CD14-positive monocyte (primary cell): ENCODE measurements around the gene MLN. TPM values are rescaled to one million over a fixed set of nuclear protein-coding genes. Genes with fewer than 3 reads are reported as not detected.

ENCODE experiments used
- DNase-seq, 3 donors: peaks; one replicate each; pipeline ENCODE4 v3.0.0-alpha.2; 2011 to 2022
- H2AFZ ChIP-seq: 2 replicates; pipeline ENCODE4 v1.6.0; 2012; ENCODE audit warnings: mild to moderate bottlenecking, low read depth, low read length, inconsistent platforms; ENCODE audit not compliant: insufficient read depth, poor library complexity, severe bottlenecking
- H3K27ac ChIP-seq, 2 donors: 1 replicate in 1 of 2; 2 replicates in 1 of 2; pipeline ENCODE4 v1.5.1; 2012 to 2013; ENCODE audit warnings: low read length in 2 of 2, control low read depth in 1 of 2, inconsistent platforms in 1 of 2, low read depth in 1 of 2, mild to moderate bottlenecking in 1 of 2
- H3K27me3 ChIP-seq, 2 donors: one replicate each; pipeline versions ENCODE4 v1.6.0 to v1.6.1; 2011 to 2013; ENCODE audit warnings: low read length in 2 of 2; ENCODE audit not compliant: control insufficient read depth in 2 of 2, insufficient read depth in 2 of 2
- H3K36me3 ChIP-seq, 2 donors: replicated peaks in 1 of 2; 1 replicate in 1 of 2; 2 replicates in 1 of 2; pipeline versions ENCODE4 v1.5.1 to v1.6.1; 2012 to 2013; ENCODE audit warnings: low read length in 2 of 2, control low read depth in 1 of 2, inconsistent platforms in 1 of 2, mild to moderate bottlenecking in 1 of 2; ENCODE audit not compliant: insufficient read depth in 2 of 2, control insufficient read depth in 1 of 2
- H3K4me1 ChIP-seq, 2 donors: 1 replicate in 1 of 2; 2 replicates in 1 of 2; pipeline versions ENCODE4 v1.5.1 to v1.6.1; 2012 to 2013; ENCODE audit warnings: low read length in 2 of 2, control low read depth in 1 of 2, inconsistent platforms in 1 of 2, mild to moderate bottlenecking in 1 of 2, moderate library complexity in 1 of 2; ENCODE audit not compliant: insufficient read depth in 2 of 2, control insufficient read depth in 1 of 2
- H3K4me2 ChIP-seq: replicated peaks from 2 replicates; pipeline ENCODE3; 2012; ENCODE audit warnings: low read length, moderate library complexity, mild to moderate bottlenecking; ENCODE audit not compliant: poor library complexity, severe bottlenecking; ENCODE audit errors: extremely low read depth
- H3K4me3 ChIP-seq, 3 experiments: fragments of 200-600 bp in 1 of 3; sonication (generic) in 1 of 3; replicated peaks in 1 of 3; 1 replicate in 2 of 3; 2 replicates in 1 of 3; pipeline ENCODE4 v1.5.1; 2011 to 2013; ENCODE audit warnings: low read length in 3 of 3, mild to moderate bottlenecking in 3 of 3, control low read depth in 2 of 3, low read depth in 2 of 3, inconsistent platforms in 1 of 3, moderate library complexity in 1 of 3
- H3K79me2 ChIP-seq: 2 replicates; pipeline ENCODE4 v1.6.0; 2012; ENCODE audit warnings: mild to moderate bottlenecking, control low read depth, inconsistent platforms, low read length, moderate library complexity; ENCODE audit not compliant: insufficient read depth
- H3K9ac ChIP-seq: 2 replicates; pipeline ENCODE4 v1.6.0; 2017; ENCODE audit warnings: low read length, mild to moderate bottlenecking; ENCODE audit not compliant: insufficient read depth, poor library complexity, severe bottlenecking
- H3K9me3 ChIP-seq, 2 donors: replicated peaks in 1 of 2; 1 replicate in 1 of 2; 2 replicates in 1 of 2; pipeline versions ENCODE4 v1.5.1 to v1.6.1; 2012 to 2013; ENCODE audit warnings: low read length in 2 of 2, control low read depth in 1 of 2; ENCODE audit not compliant: control insufficient read depth in 1 of 2, insufficient read depth in 1 of 2
- H4K20me1 ChIP-seq: 2 replicates; pipeline ENCODE4 v1.6.0; 2012; ENCODE audit warnings: mild to moderate bottlenecking, low read length, control low read depth, moderate library complexity; ENCODE audit not compliant: insufficient read depth
- H3K27ac Mint-ChIP-seq, 7 donors: one replicate each; pipeline ENCODE4 v1.8.0; 2020; ENCODE audit warnings: mild to moderate bottlenecking in 7 of 7, mixed read lengths in 7 of 7, moderate library complexity in 6 of 7, inconsistent platforms in 2 of 7
- H3K27me3 Mint-ChIP-seq, 3 donors: one replicate each; pipeline ENCODE4 v1.8.0; 2021 to 2022; ENCODE audit warnings: low read depth in 3 of 3, mild to moderate bottlenecking in 3 of 3, mixed read lengths in 3 of 3, moderate library complexity in 3 of 3, inconsistent platforms in 1 of 3
- H3K36me3 Mint-ChIP-seq, 2 donors: one replicate each; pipeline ENCODE4 v1.8.0; 2020; ENCODE audit warnings: mixed read lengths in 2 of 2, inconsistent platforms in 1 of 2, mild to moderate bottlenecking in 1 of 2
- H3K4me1 Mint-ChIP-seq: one replicate; pipeline ENCODE4 v1.8.0; 2020; ENCODE audit warnings: mild to moderate bottlenecking, mixed read lengths
- H3K4me3 Mint-ChIP-seq, 2 donors: one replicate each; pipeline ENCODE4 v1.8.0; 2020; ENCODE audit warnings: mild to moderate bottlenecking in 2 of 2, mixed read lengths in 2 of 2, moderate library complexity in 1 of 2
- H3K9me3 Mint-ChIP-seq, 7 donors: one replicate each; pipeline ENCODE4 v1.8.0; 2020 to 2022; ENCODE audit warnings: mixed read lengths in 7 of 7, mild to moderate bottlenecking in 6 of 7, moderate library complexity in 6 of 7, inconsistent platforms in 2 of 7
- CTCF ChIP-seq: fragments of 200-600 bp; IDR thresholded peaks from one replicate; pipeline ENCODE4 v1.8.0; 2022; ENCODE audit warnings: antibody characterized with exemption, mild to moderate bottlenecking
- WGBS: methylation state at CpG from one replicate; pipeline ENCODE4 v1.1.5; 2013; ENCODE audit warnings: missing lambda C conversion rate; ENCODE audit not compliant: insufficient coverage; 5-methylcytosine and 5-hydroxymethylcytosine counted together
- intact Hi-C, 2 donors: fragments of 100-400 bp; cut with micrococcal nuclease; formaldehyde crosslinking; loops; one replicate each; pipeline versions ENCODE4 v1.15.0 to v1.15.1; 2023
- polyA plus RNA-seq, 3 donors: library from polyadenylated mRNA; depleted of rRNA in 1 of 3; unstranded in 2 of 3; stranded (reverse) in 1 of 3; fragments of 300-500 nt in 2 of 3; fragments of >200 nt in 1 of 3; fragmentation: Illumina TruSeq in 2 of 3; gene quantifications; 1 replicate in 2 of 3; 2 replicates in 1 of 3; pipeline ENCODE4 v1.2.3, GENCODE V29; 2012 to 2021

The MLN gene
- polyA plus RNA-seq, 3 donors = not detected

- H3K27me3 Mint-ChIP-seq = peaks cover 6 to 17% (median 7%) of the 10 kb centered on the region in 3 donors
- H3K9me3 Mint-ChIP-seq = no peaks in the 10 kb centered on the region
- no peak overlapping the region for H3K4me3 ChIP-seq
- H3K27me3 ChIP-seq = peaks cover 0 to 3% of the 10 kb centered on the region in 2 donors
- H3K27ac Mint-ChIP-seq = no peak overlapping the region
- H4K20me1 ChIP-seq = no peaks in the 10 kb centered on the region
- H3K4me1 ChIP-seq = no peaks in the 10 kb centered on the region
- no peak overlapping the region for H3K27ac ChIP-seq
- 0% methylated on average over 3 of the region's 7 CpGs for WGBS
- H3K36me3 Mint-ChIP-seq = no peaks in the 10 kb centered on the region
- H3K36me3 ChIP-seq = no peaks in the 10 kb centered on the region
- TF ChIP-seq CTCF = no peak
- H2AFZ ChIP-seq = no peak overlapping the region
- peaks cover 3% of the 10 kb centered on the region for H3K4me1 Mint-ChIP-seq
- H3K9me3 ChIP-seq = no peaks in the 10 kb centered on the region
- H3K4me2 ChIP-seq = no peak overlapping the region
- no peaks in the 10 kb centered on the region for H3K79me2 ChIP-seq
- DNase-seq = no peak
- H3K4me3 Mint-ChIP-seq = no peak overlapping the region
- intact Hi-C loops = no loop called here
- no peak overlapping the region for H3K9ac ChIP-seq
These were observed 17.1 kb upstream of the MLN start for GRCh38 chr6:33820784-33821520.

DNA sequence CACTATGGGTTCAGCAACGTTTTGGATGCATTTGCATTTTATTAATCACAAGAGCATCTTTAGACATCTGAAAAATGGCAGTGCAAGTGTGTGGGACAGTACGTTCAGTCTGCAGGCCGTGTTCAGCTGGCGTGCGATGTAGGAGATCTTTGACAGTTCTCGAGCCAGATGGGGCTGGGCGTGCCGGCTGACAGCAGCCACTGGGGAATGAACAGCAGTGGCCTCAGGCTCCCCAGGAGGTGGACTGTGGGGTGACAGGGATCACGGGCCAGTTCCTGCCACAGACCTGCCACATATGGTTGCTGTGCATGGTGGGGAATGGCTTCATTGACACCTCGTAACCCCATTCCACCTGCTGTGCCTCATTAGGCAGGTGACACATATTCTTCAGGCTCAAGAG, 16.4 kb upstream of the MLN start:
- Histone ChIP-seq H3K9ac (no peak overlapping the region), H3K36me3 (no peaks in the 10 kb centered on the region), H3K79me2 (no peaks in the 10 kb centered on the region), H3K4me1 (no peaks in the 10 kb centered on the region), H3K4me3 (no peak overlapping the region), H4K20me1 (no peaks in the 10 kb centered on the region), H3K4me2 (no peak overlapping the region), H2AFZ (no peak overlapping the region), H3K27me3 (peaks cover 0 to 3% of the 10 kb centered on the region in 2 donors), H3K9me3 (no peaks in the 10 kb centered on the region), H3K27ac (no peak overlapping the region)
- no peak for DNase-seq
- intact Hi-C loops = no loop called here
- WGBS = 91% methylated on average over 9 of the region's 10 CpGs
- peaks cover 3% of the 10 kb centered on the region for H3K4me1 Mint-ChIP-seq
- TF ChIP-seq CTCF = no peak
- H3K9me3 Mint-ChIP-seq = no peaks in the 10 kb centered on the region
- H3K4me3 Mint-ChIP-seq = no peak overlapping the region
- H3K27me3 Mint-ChIP-seq = peaks cover 7 to 22% (median 9%) of the 10 kb centered on the region in 3 donors
- no peak overlapping the region for H3K27ac Mint-ChIP-seq
- no peaks in the 10 kb centered on the region for H3K36me3 Mint-ChIP-seq
